Mesothelial cell of epicardium (in vitro differentiated cells): ENCODE data around the gene ARFGEF3. TPM values are rescaled to one million over a fixed set of nuclear protein-coding genes. Genes with fewer than 3 reads are reported as not detected.

Experiments used
- DNase-seq, 2 experiments: peaks; one replicate each; pipeline ENCODE4 v3.0.0; 2021; ENCODE audit warnings: low spot score in 2 of 2; ENCODE audit not compliant: unreplicated experiment in 2 of 2
- H3K27ac Mint-ChIP-seq: 2 replicates; pipeline ENCODE4 v1.8.0; 2021; ENCODE audit warnings: mixed read lengths
- H3K27me3 Mint-ChIP-seq: 2 replicates; pipeline ENCODE4 v1.8.0; 2021; ENCODE audit warnings: low read depth, mixed read lengths
- H3K36me3 Mint-ChIP-seq: 2 replicates; pipeline ENCODE4 v1.8.0; 2021; ENCODE audit warnings: mixed read lengths
- H3K4me1 Mint-ChIP-seq: 2 replicates; pipeline ENCODE4 v1.8.0; 2021; ENCODE audit warnings: mixed read lengths
- H3K4me3 Mint-ChIP-seq: 2 replicates; pipeline ENCODE4 v1.8.0; 2021; ENCODE audit warnings: mild to moderate bottlenecking, moderate library complexity, mixed read lengths
- H3K9me3 Mint-ChIP-seq: 2 replicates; pipeline ENCODE4 v1.8.0; 2021; ENCODE audit warnings: mixed read lengths
- total RNA-seq: library from RNA; stranded (reverse); gene quantifications from 3 replicates; pipeline ENCODE4 v1.2.1, GENCODE V29; 2021
- TF ChIP-seq, protein P1 (sequence below): fragments of 200-600 bp; sonication (generic); IDR thresholded peaks from one replicate; pipeline ENCODE4 v1.5.0; 2021; ENCODE audit warnings: antibody characterized with exemption; ENCODE audit not compliant: unreplicated experiment

The ARFGEF3 gene
- total RNA-seq, 1 donor from 2014 or later: 6.1 TPM

- peaks cover 3% of the 10 kb centered on the region for H3K36me3 Mint-ChIP-seq
- H3K4me1 Mint-ChIP-seq: peaks cover 5% of the 10 kb centered on the region
- no peak overlapping the region for H3K4me3 Mint-ChIP-seq
- no peak overlapping the region for H3K27ac Mint-ChIP-seq
- no peaks in the 10 kb centered on the region for H3K9me3 Mint-ChIP-seq
- TF ChIP-seq, protein P1, sequence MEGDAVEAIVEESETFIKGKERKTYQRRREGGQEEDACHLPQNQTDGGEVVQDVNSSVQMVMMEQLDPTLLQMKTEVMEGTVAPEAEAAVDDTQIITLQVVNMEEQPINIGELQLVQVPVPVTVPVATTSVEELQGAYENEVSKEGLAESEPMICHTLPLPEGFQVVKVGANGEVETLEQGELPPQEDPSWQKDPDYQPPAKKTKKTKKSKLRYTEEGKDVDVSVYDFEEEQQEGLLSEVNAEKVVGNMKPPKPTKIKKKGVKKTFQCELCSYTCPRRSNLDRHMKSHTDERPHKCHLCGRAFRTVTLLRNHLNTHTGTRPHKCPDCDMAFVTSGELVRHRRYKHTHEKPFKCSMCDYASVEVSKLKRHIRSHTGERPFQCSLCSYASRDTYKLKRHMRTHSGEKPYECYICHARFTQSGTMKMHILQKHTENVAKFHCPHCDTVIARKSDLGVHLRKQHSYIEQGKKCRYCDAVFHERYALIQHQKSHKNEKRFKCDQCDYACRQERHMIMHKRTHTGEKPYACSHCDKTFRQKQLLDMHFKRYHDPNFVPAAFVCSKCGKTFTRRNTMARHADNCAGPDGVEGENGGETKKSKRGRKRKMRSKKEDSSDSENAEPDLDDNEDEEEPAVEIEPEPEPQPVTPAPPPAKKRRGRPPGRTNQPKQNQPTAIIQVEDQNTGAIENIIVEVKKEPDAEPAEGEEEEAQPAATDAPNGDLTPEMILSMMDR: no peak
- DNase-seq: no peak
- no peaks in the 10 kb centered on the region for H3K27me3 Mint-ChIP-seq
These were observed 130.1 kb downstream of the ARFGEF3 start for GRCh38 chr6:138291849-138292181.

DNA sequence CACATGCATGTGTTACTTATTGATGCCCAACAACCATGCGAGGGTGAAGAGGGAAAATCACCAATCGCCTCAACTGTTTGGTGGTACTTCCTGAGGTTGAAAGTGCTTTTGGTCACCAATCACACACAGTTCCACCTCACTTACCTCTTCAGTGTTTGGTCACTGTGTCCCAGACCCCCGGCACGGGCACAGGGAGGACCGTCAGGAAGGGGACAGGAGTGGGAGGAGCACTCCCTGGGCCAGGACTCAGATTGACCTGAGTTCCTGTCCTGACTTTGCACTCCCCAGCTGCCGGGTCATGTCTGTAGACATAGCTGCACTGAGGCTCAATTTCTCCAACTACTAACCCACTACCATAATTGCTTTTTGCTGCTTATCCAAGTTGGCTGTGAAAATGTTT lies 130.7 kb downstream of the ARFGEF3 start:
- Mint-ChIP-seq H3K27ac (no peak overlapping the region), H3K36me3 (peaks cover 3% of the 10 kb centered on the region), H3K9me3 (no peaks in the 10 kb centered on the region), H3K27me3 (no peaks in the 10 kb centered on the region), H3K4me3 (no peak overlapping the region), H3K4me1 (peaks cover 5% of the 10 kb centered on the region)
- TF ChIP-seq, protein P1: no peak
- DNase-seq: no peak

DNA sequence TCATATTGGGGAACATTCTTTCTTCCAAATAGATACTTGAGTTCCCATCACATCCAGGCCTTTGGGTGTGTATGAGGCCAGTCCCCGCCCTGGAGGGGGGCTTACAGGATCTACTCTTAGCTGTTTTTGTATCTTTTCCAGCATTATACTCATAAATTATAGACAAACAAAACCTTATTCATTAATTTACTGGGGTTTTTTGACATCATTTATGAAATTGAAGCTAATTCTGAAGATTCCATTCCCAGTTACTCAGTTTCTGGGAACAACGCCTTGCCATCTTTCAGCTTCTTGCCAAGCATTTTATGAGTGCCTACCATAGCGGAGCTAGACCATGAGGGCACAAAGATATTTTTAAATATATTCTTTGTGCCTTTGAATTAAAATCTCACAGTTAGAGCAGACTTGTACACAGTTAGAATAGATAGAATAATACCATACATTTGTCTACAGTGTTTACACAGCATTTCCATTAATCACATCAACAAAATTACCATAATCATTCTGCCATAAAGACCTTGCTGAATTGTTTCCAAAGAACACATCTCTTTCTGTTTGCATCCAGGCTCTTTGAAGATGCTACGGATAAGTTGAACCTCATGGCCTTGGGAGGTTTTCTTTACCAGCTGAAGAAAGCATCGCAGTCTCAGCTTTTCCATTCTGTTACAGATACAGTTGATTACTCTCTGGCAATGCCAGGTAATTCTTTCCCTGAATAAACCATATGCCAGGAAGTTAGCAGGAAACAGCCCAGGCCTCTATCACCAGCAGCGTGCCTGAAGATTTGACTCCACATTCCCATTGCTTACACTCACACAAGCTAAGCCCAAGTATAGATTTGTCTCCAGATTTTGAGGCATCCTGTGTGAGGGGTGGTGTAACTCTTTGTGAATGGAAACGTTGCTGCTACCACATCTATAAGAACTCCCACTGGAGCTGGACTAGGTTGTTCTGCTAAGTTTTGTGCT lies 132.0 kb downstream of the ARFGEF3 start:
- DNase-seq: no peak
- TF ChIP-seq, protein P1: no peak
- Mint-ChIP-seq H3K27ac (no peak overlapping the region), H3K27me3 (no peaks in the 10 kb centered on the region), H3K9me3 (no peaks in the 10 kb centered on the region), H3K4me3 (no peak overlapping the region), H3K36me3 (peaks cover 6% of the 10 kb centered on the region), H3K4me1 (peaks cover 5% of the 10 kb centered on the region)

DNA sequence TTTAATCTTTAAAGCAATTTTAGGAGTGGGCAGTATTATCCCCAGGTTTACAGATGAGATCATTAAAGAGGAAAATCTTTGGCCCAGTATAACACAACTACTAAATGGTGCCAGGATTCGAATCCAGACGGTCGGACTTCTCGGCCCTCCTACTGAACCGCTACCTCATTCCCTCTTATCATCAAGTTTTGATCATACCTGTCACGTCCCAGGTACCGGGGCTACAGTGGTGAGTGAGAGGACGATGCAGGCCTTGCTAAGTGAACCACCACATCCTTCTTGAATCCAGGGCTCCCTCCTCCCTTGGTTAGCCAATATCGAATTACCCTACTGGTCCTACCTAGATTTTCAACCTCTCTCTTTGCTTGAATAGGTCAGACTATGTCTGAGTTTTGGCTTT lies 134.6 kb downstream of the ARFGEF3 start:
- DNase-seq: no peak
- no peaks in the 10 kb centered on the region for H3K27me3 Mint-ChIP-seq
- peaks cover 3% of the 10 kb centered on the region for H3K4me1 Mint-ChIP-seq
- H3K36me3 Mint-ChIP-seq: peaks cover 8% of the 10 kb centered on the region
- TF ChIP-seq, protein P1: no peak
- no peaks in the 10 kb centered on the region for H3K9me3 Mint-ChIP-seq
- no peak overlapping the region for H3K4me3 Mint-ChIP-seq
- H3K27ac Mint-ChIP-seq: no peak overlapping the region

GRCh38 chr6:138296786-138297185 lies 135.0 kb downstream of the ARFGEF3 start:
- DNase-seq: no peak
- Mint-ChIP-seq H3K9me3 (no peaks in the 10 kb centered on the region), H3K4me1 (peaks cover 7% of the 10 kb centered on the region), H3K36me3 (peaks cover 8% of the 10 kb centered on the region), H3K4me3 (no peak overlapping the region), H3K27me3 (no peaks in the 10 kb centered on the region), H3K27ac (no peak overlapping the region)
- TF ChIP-seq, protein P1: no peak
